ENCODE results near the gene MRPL58. TPM values are rescaled to one million over a fixed set of nuclear protein-coding genes. Genes with fewer than 3 reads are reported as not detected.

Gene MRPL58
- total RNA-seq (2022; extraction: Qiagen RNA extraction; ENCODE audit: low read depth), result 75.8 to 85.3 TPM (median 76.5 TPM) in 5 replicates

GRCh38 chr17:75012346-75013091, at the start of gene MRPL58:
TSS of gene MRPL58 (plus strand) at chr17:75012670. CDS start at chr17:75012687, 17 bp downstream.

DNA sequence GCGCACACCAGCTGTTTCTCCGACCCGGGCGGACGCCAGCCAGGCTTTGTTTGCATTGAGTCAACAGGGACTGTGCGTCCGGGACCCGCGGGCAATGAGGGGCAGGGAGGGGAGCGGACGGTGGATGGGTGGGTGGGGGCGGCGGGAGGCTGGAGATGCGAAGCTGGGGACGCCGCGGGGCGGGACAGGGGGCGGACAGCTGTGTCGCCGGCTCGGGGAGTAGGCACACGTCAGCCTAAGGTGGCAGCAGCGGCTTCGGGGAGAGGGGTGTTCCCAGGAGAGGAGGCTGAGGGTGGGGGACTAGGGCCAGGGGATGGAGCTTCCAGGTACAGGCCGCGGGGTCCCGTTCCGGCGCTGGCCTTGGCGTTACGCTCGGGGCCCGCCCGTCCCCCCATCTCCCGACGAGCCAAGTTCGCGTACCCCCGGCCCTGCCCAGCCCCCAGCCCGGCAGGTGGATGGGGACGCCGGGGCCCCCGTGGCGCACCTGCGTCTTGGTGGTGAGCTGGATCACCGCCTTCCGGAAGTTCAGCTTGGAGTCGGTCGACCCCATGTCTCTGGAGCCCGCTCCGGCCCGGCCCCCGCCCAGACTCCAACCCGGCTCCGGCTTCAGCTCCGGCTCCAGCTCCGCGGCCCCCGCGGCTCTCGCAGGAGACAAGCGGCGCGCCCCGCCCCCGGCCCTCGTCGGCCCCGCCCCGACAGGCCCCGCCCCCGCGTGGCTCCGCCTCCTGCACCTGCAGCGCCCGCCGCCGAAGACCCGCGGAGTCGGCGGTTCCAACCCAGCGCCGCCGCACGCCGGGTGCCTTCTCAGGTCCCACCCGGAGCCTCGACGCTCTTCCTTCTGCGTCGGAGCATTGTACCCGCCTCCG, 40.1 kb upstream of the MRPL58 start, which contains the start of gene HID1:
Gene HID1, minus strand, starts transcription at position 653 of the 866 bp plus-strand sequence. Its CDS starts 103 bp downstream, at position 550.

GRCh38 chr17:74987418-74987908, 25.0 kb upstream of the MRPL58 start, which contains the start of gene CDR2L:
TSS of gene CDR2L (plus strand) at chr17:74987632. CDS start at chr17:74988044, 412 bp downstream.

GRCh38 chr17:75046407-75047289, 34.2 kb downstream of the MRPL58 start, which contains the start of the genes ATP5PD and KCTD2:
TSS of gene ATP5PD (minus strand) at chr17:75046969. CDS start at chr17:75042650, 4,319 bp downstream.
TSS of gene KCTD2 (plus strand) at chr17:75047225. CDS start at chr17:75047251, 26 bp downstream.

Other genes starting within 250 kb of the MRPL58 start
- 46.7 to 59.5 TPM (median 57.8 TPM) in 5 replicates for gene NAT9, start 236.3 kb upstream of the MRPL58 start, total RNA-seq (2022; extraction: Qiagen RNA extraction; ENCODE audit: low read depth)
- gene GRIN2C, start 152.8 kb upstream of the MRPL58 start, total RNA-seq (2022; extraction: Qiagen RNA extraction; ENCODE audit: low read depth), result 0.21 to 0.52 TPM (median 0.27 TPM) in 5 replicates
- 33.6 to 70.0 TPM (median 67.8 TPM) in 5 replicates for gene FDXR, start 139.7 kb upstream of the MRPL58 start, total RNA-seq (2022; extraction: Qiagen RNA extraction; ENCODE audit: low read depth)
- gene FADS6, start 119.0 kb upstream of the MRPL58 start, total RNA-seq (2022; extraction: Qiagen RNA extraction; ENCODE audit: low read depth), result not detected in 5 replicates
- 0.08 to 0.18 TPM (median 0.12 TPM) in 4 of 5 replicates, not detected in the other for gene USH1G, start 89.4 kb upstream of the MRPL58 start, total RNA-seq (2022; extraction: Qiagen RNA extraction; ENCODE audit: low read depth)
- 0.06 to 0.14 TPM in 2 of 5 replicates, not detected in the others for gene OTOP2, start 88.4 kb upstream of the MRPL58 start, total RNA-seq (2022; extraction: Qiagen RNA extraction; ENCODE audit: low read depth)
- gene OTOP3, start 76.8 kb upstream of the MRPL58 start, total RNA-seq (2022; extraction: Qiagen RNA extraction; ENCODE audit: low read depth), result not detected in 5 replicates
- gene HID1, start 39.9 kb upstream of the MRPL58 start, total RNA-seq (2022; extraction: Qiagen RNA extraction; ENCODE audit: low read depth), result 7.1 to 12.7 TPM (median 11.0 TPM) in 5 replicates
- 41.1 to 73.3 TPM (median 64.5 TPM) in 5 replicates for gene CDR2L, start 25.0 kb upstream of the MRPL58 start, total RNA-seq (2022; extraction: Qiagen RNA extraction; ENCODE audit: low read depth)
- gene ATP5PD, start 34.3 kb downstream of the MRPL58 start, total RNA-seq (2022; extraction: Qiagen RNA extraction; ENCODE audit: low read depth), result 453 to 615 TPM (median 486 TPM) in 5 replicates
- 26.4 to 33.7 TPM (median 30.7 TPM) in 5 replicates for gene KCTD2, start 34.6 kb downstream of the MRPL58 start, total RNA-seq (2022; extraction: Qiagen RNA extraction; ENCODE audit: low read depth)
- 16.8 to 35.9 TPM (median 29.7 TPM) in 5 replicates for gene SLC16A5, start 75.3 kb downstream of the MRPL58 start, total RNA-seq (2022; extraction: Qiagen RNA extraction; ENCODE audit: low read depth)
- 17.4 to 21.8 TPM (median 18.7 TPM) in 5 replicates for gene ARMC7, start 97.3 kb downstream of the MRPL58 start, total RNA-seq (2022; extraction: Qiagen RNA extraction; ENCODE audit: low read depth)
- gene NT5C, start 119.1 kb downstream of the MRPL58 start, total RNA-seq (2022; extraction: Qiagen RNA extraction; ENCODE audit: low read depth), result 82.9 to 136 TPM (median 131 TPM) in 5 replicates
- 675 to 933 TPM (median 796 TPM) in 5 replicates for gene JPT1, start 141.8 kb downstream of the MRPL58 start, total RNA-seq (2022; extraction: Qiagen RNA extraction; ENCODE audit: low read depth)
- 296 to 622 TPM (median 397 TPM) in 5 replicates for gene SUMO2, start 170.3 kb downstream of the MRPL58 start, total RNA-seq (2022; extraction: Qiagen RNA extraction; ENCODE audit: low read depth)
- gene NUP85, start 193.0 kb downstream of the MRPL58 start, total RNA-seq (2022; extraction: Qiagen RNA extraction; ENCODE audit: low read depth), result 102 to 109 TPM (median 103 TPM) in 5 replicates
- 25.1 to 35.6 TPM (median 29.2 TPM) in 5 replicates for gene GGA3, start 248.9 kb downstream of the MRPL58 start, total RNA-seq (2022; extraction: Qiagen RNA extraction; ENCODE audit: low read depth)
- 143 to 181 TPM (median 173 TPM) in 5 replicates for gene MRPS7, start 249.2 kb downstream of the MRPL58 start, total RNA-seq (2022; extraction: Qiagen RNA extraction; ENCODE audit: low read depth)